ENCODE measurements around the gene LMF1. TPM values are rescaled to one million over a fixed set of nuclear protein-coding genes. Genes with fewer than 3 reads are reported as not detected.

The LMF1 gene
- total and polyA plus RNA-seq, 12 donors, result 5.1 to 15.4 (median 7.6) TPM

DNA sequence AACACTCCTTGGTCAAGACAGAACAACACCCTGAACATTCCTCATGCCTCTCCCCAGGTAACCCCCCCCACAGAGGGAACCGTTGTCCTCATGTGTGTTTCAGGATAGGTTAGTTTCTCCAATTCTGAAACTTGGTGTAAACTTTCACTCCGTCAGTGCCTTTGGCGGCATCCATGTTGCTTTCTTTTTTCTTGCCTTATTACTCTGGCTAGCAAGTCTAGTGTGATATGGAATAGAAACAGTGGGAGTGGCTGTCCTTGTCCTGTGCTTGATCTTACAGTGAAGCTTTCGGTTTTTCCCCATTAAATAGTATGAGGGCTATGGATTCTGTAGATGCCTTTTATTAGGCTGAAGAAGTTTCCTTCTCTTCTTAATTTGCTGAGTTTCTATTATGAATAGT lies 134.6 kb downstream of the LMF1 start:
- DNase-seq, result no peak
- intact Hi-C loops (cut with DNase I), result no loop called here
- Histone ChIP-seq H3K9me3 (peaks cover 0 to 50% (median 19%) of the 10 kb centered on the region in 11 donors), H3K27ac (no peak overlapping the region), H3K4me3 (no peak overlapping the region), H3K27me3 (peaks cover 0 to 26% (median 10%) of the 10 kb centered on the region in 7 donors), H3K4me1 (no peaks in the 10 kb centered on the region), H3K36me3 (no peaks in the 10 kb centered on the region)
- 80 to 91% methylated on average over 4 of the region's 4 CpGs for WGBS, 2 donors
- TF ChIP-seq, protein P1, sequence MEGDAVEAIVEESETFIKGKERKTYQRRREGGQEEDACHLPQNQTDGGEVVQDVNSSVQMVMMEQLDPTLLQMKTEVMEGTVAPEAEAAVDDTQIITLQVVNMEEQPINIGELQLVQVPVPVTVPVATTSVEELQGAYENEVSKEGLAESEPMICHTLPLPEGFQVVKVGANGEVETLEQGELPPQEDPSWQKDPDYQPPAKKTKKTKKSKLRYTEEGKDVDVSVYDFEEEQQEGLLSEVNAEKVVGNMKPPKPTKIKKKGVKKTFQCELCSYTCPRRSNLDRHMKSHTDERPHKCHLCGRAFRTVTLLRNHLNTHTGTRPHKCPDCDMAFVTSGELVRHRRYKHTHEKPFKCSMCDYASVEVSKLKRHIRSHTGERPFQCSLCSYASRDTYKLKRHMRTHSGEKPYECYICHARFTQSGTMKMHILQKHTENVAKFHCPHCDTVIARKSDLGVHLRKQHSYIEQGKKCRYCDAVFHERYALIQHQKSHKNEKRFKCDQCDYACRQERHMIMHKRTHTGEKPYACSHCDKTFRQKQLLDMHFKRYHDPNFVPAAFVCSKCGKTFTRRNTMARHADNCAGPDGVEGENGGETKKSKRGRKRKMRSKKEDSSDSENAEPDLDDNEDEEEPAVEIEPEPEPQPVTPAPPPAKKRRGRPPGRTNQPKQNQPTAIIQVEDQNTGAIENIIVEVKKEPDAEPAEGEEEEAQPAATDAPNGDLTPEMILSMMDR (IDR thresholded peaks at IDR 0.05), result no peak
- no peak for ATAC-seq

DNA sequence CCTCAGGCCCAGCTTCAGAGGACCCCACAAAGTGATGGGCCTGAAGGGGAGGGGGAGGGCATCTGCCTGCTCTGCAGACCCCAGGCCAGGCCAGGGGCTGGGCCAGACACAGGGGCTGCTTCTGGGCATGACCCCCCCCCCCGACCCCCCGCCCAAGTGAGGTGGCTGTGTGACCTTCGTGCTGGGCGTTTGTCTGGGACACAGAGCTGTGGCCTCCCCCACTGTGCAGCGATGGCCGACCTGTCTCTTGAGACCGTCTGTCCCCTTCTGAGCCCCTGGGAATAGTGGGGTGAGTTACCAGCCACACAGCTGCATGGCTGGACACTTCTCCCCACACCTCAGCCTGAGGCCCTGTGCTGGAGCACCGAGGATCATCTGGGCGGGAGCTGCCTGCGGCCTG lies 135.4 kb downstream of the LMF1 start:
- Histone ChIP-seq H3K27me3 (peaks cover 0 to 19% (median 5%) of the 10 kb centered on the region in 7 donors), H3K4me1 (no peaks in the 10 kb centered on the region), H3K4me3 (no peak overlapping the region), H3K27ac (no peak overlapping the region), H3K9me3 (peaks cover 0 to 50% (median 19%) of the 10 kb centered on the region in 11 donors), H3K36me3 (no peaks in the 10 kb centered on the region)
- TF ChIP-seq, protein P1 (IDR thresholded peaks at IDR 0.05), result no peak
- DNase-seq (no peak), ATAC-seq (no peak)
- WGBS, 2 donors, result 88 to 94% methylated on average over 10 of the region's 10 CpGs
- intact Hi-C loops (cut with DNase I), result no loop called here

DNA sequence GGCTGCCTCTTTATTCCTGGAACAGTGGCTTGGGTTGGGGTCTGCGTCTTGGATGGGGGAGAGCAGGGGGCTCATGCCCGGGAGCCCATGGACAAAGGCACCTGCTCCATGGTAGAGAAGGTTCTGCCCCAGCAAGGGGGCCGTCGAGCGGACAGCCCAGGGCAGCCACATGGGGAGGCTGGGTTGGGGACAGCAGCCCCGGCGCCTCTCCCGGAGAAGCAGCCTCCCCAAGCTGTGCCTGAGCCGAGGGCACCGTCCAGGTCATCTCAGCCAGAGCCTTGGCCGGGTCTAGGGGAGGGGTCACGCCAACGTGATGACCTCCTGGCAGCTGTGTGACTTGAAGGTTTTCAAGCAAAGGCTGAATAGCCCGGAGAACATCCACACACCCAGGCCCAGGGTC lies 137.4 kb downstream of the LMF1 start:
- 87 to 88% methylated on average over 14 of the region's 14 CpGs for WGBS, 2 donors
- intact Hi-C loops (cut with DNase I), result no loop called here
- DNase-seq (no peak), ATAC-seq (no peak)
- Histone ChIP-seq H3K4me3 (no peak overlapping the region), H3K9me3 (peaks cover 0 to 50% (median 19%) of the 10 kb centered on the region in 11 donors), H3K4me1 (no peaks in the 10 kb centered on the region), H3K27ac (no peak overlapping the region), H3K36me3 (no peaks in the 10 kb centered on the region), H3K27me3 (peaks cover 0 to 5% (median 0%) of the 10 kb centered on the region in 7 donors)
- TF ChIP-seq, protein P1 (IDR thresholded peaks at IDR 0.05), result no peak

DNA sequence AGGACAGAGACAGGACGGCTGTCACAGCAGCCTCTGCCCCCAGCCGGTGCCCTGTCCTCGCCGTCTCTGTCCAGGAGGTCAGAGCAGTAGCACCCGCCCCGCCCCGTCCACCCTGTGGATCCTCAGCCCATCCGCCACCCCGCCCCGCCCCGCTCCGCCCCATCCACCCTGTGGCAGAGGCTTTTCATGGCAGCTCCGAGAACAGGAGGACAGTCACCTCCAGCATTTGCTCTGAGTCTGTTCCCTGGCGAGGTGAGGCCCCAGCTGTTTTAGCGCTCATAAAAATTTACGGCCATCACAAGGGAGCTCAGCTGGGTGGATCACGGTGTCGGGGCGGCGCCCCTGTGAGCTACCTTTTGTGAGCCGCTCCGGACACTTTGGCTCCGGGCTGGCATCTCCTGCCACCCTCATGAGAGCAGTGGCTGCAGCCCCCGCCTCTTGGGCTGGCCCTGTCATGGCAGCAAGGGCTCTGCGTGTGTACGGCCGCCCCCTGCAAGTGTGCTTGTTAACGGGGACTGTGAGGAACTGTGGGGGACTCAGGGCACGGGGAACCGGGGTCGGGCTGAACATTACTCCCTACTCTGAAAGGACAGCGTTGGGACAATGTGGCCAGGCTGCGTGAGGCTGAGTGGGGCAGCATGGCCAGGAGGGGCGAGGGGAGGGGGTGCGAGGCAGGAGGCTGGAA lies 138.0 kb downstream of the LMF1 start:
- no peak overlapping the region for H3K4me3 ChIP-seq
- 86 to 87% methylated on average over 35 of the region's 35 CpGs for WGBS, 2 donors

More for the DNA sequence above, 138.0 kb downstream of the LMF1 start:
- TF ChIP-seq, protein P1 (IDR thresholded peaks at IDR 0.05), result no peak
- Histone ChIP-seq H3K27me3 (peaks cover 0 to 9% (median 0%) of the 10 kb centered on the region in 7 donors), H3K9me3 (peaks cover 0 to 45% (median 19%) of the 10 kb centered on the region in 11 donors), H3K27ac (no peak overlapping the region), H3K36me3 (no peaks in the 10 kb centered on the region), H3K4me1 (no peaks in the 10 kb centered on the region)
- ATAC-seq (no peak), DNase-seq (no peak)
- intact Hi-C loops (cut with DNase I), result no loop called here

Data from heart right ventricle (tissue), 16 donors.